Heart left ventricle (tissue), 16 donors: ENCODE results near the gene FRMD8. TPM values are rescaled to one million over a fixed set of nuclear protein-coding genes. Genes with fewer than 3 reads are reported as not detected.

Experiments used
- ATAC-seq, 4 donors: fragments of 200-7000 bp; cut with Tn5 transposase; one replicate each; pipeline ENCODE4 v1.9.1; 2020 to 2022; ENCODE audit warnings: moderate library complexity in 4 of 4, mild to moderate bottlenecking in 3 of 4, moderate number of reproducible peaks in 1 of 4
- DNase-seq, 5 donors: peaks; one replicate each; pipeline ENCODE4 v3.0.0-alpha.2; 2020
- H3K27ac ChIP-seq, 12 donors: fragments of 200-600 bp; sonication (generic) in 4 of 12; one replicate each; pipeline versions ENCODE4 v1.5.0 to v1.8.0; 2016 to 2022; ENCODE audit warnings: mild to moderate bottlenecking in 2 of 12
- H3K27me3 ChIP-seq, 9 donors: fragments of 200-600 bp; sonication (generic) in 2 of 9; one replicate each; pipeline versions ENCODE4 v1.5.1 to v1.8.0; 2016 to 2022; ENCODE audit warnings: mild to moderate bottlenecking in 3 of 9
- H3K36me3 ChIP-seq, 9 donors: fragments of 200-600 bp; sonication (generic) in 2 of 9; one replicate each; pipeline versions ENCODE4 v1.5.0 to v1.8.0; 2018 to 2022; ENCODE audit warnings: mild to moderate bottlenecking in 2 of 9
- H3K4me1 ChIP-seq, 12 donors: fragments of 200-600 bp; sonication (generic) in 4 of 12; one replicate each; pipeline versions ENCODE4 v1.5.0 to v1.8.0; 2016 to 2022; ENCODE audit warnings: mild to moderate bottlenecking in 3 of 12
- H3K4me3 ChIP-seq, 12 donors: fragments of 200-600 bp; sonication (generic) in 4 of 12; one replicate each; pipeline versions ENCODE4 v1.5.0 to v1.8.0; 2017 to 2022; ENCODE audit warnings: mild to moderate bottlenecking in 9 of 12, moderate library complexity in 4 of 12
- H3K9me3 ChIP-seq, 12 donors: fragments of 200-600 bp; sonication (generic) in 4 of 12; one replicate each; pipeline versions ENCODE4 v1.5.0 to v1.8.0; 2016 to 2022; ENCODE audit warnings: mild to moderate bottlenecking in 1 of 12
- CTCF ChIP-seq, 12 donors: fragments of 200-600 bp; sonication (generic) in 4 of 12; IDR thresholded peaks; one replicate each; pipeline versions ENCODE4 v1.5.0 to v1.8.0; 2018 to 2022; ENCODE audit warnings: antibody characterized with exemption in 12 of 12, mild to moderate bottlenecking in 5 of 12
- POLR2A ChIP-seq, 2 donors: fragments of 450-650 bp; IDR thresholded peaks; one replicate each; pipeline ENCODE4 v1.6.1; 2017; ENCODE audit warnings: antibody characterized with exemption in 2 of 2, mild to moderate bottlenecking in 2 of 2, moderate library complexity in 2 of 2
- WGBS, 4 donors: extraction: QIAGEN DNeasy Blood & Tissue Kit in 2 of 4; methylation state at CpG; one replicate each; pipeline versions ENCODE4 v1.1.5 to v1.1.7; 2013 to 2018; 5-methylcytosine and 5-hydroxymethylcytosine counted together
- intact Hi-C, 10 donors: fragments of 100-400 bp; cut with DNase I; formaldehyde crosslinking; loops; one replicate each; pipeline versions ENCODE4 v1.11.1 to v1.14.2; 2022
- polyA plus RNA-seq, 2 donors: library from polyadenylated mRNA; stranded (reverse); fragments of 200-250 nt; gene quantifications; one replicate each; pipeline ENCODE4 v1.2.3, GENCODE V29; 2013
- total RNA-seq, 9 donors: library from RNA; depleted of rRNA in 2 of 9; stranded (reverse); fragments of >200 nt in 2 of 9; fragmentation: NEBNext Ultra II Directional in 3 of 9; extraction: Animal tissue kit (Norgen Biotek cat#: 25700) in 3 of 9; gene quantifications; one replicate each; pipeline versions ENCODE4 v1.1.0 to v1.2.4, GENCODE V29; 2016 to 2023
- donor health status: ischemic (EF 13 %, LVEDD 7.1; RV severe dilation, severe dysfunction).
- donor health status: healthy with polysubstance abuse.
- donor health status: DM: no; HTN: yes; CAD: no.
- donor health status: DM: no; HTN: no; CAD: no.
- donor health status: ischemic (EF 25% LVEDD 6.9; RV normal size, moderate dysfunction).
- donor health status: ischemic (EF 25% LVEDD 5.7; RV mildly dilated, moderate dysfunction).
- donor health status: healthy.
- donor health status: DM: yes; HTN: yes; CAD: no.
- donor health status: ischemic (EF 35%, LVEDD 5.7; RV mildly dilated, moderate dysfunction).
- donor health status: nonischemic (EF 11% LVEDD 7.7; RV severe dilation, severe dysfunction).
- donor health status: DM: yes; HTN: yes; CAD: no.
- donor health status: PGD.
- donor health status: ischemic (EF 29% LVEDD 5.4; RV normal size, mild dysfunction).
- donor health status: nonischemic (EF 23%, LVEDD 6.1; RV moderate dilation, normal function).

Gene FRMD8
- total and polyA plus RNA-seq, 11 donors = 6.1 to 24.1 (median 11.3) TPM

GRCh38 chr11:65415499-65416340 is 29.3 kb downstream of the FRMD8 start:
- H3K27me3 ChIP-seq = no peaks in the 10 kb centered on the region
- H3K9me3 ChIP-seq = no peaks in the 10 kb centered on the region
- H3K36me3 ChIP-seq = peaks cover 0 to 31% (median 12%) of the 10 kb centered on the region in 9 donors
- WGBS, 4 donors = 47 to 63% (median 59%) methylated on average over 8 to 11 of the region's 11 CpGs
- ATAC-seq (no peak), DNase-seq (peak in 4 of 5 donors; percentile 18 to 65 (median 23))
- intact Hi-C loops = loop anchor here (1.0 to 10.0 kb wide), 10 partner anchors 33 to 95 kb away; partner anchors contain the start of gene SLC25A45 (in 4 of the 10)
- H3K4me3 ChIP-seq = peak overlapping the region in 10 of 12 donors; percentile 36 to 96 (median 88)
- TF ChIP-seq POLR2A (IDR thresholded peaks at IDR 0.05) = no peak
- TF ChIP-seq CTCF (IDR thresholded peaks at IDR 0.05) = no peak
- peaks cover 11 to 72% (median 58%) of the 10 kb centered on the region in 12 donors for H3K4me1 ChIP-seq
- peak overlapping the region; percentile 98 to 100 (median 100) for H3K27ac ChIP-seq

- H3K36me3 ChIP-seq = peaks cover 0 to 25% (median 6%) of the 10 kb centered on the region in 9 donors
- peak; percentile 93 to 97 (median 94) for DNase-seq
- H3K4me3 ChIP-seq = peak overlapping the region in 11 of 12 donors; percentile 35 to 96 (median 84)
- H3K4me1 ChIP-seq = peaks cover 11 to 78% (median 65%) of the 10 kb centered on the region in 12 donors
- H3K27ac ChIP-seq = peak overlapping the region; percentile 98 to 100 (median 100)
- ATAC-seq = peak; percentile 22 to 43 (median 38)
- H3K9me3 ChIP-seq = no peaks in the 10 kb centered on the region
- TF ChIP-seq CTCF (IDR thresholded peaks at IDR 0.05) (peak; percentile 95 to 99 (median 98)), POLR2A (IDR thresholded peaks at IDR 0.05) (peak in 1 of 2 donors; percentile 69)
- 1 to 8% (median 2%) methylated on average over 2 to 18 of the region's 18 CpGs for WGBS, 4 donors
- intact Hi-C loops = loop anchor here (1.0 to 10.0 kb wide), 10 partner anchors 34 to 94 kb away; partner anchors contain the start of gene SLC25A45 (in 4 of the 10)
- H3K27me3 ChIP-seq = no peaks in the 10 kb centered on the region
Measured at GRCh38 chr11:65416341-65416824, 29.9 kb downstream of the FRMD8 start.

- Histone ChIP-seq H3K27ac (peak overlapping the region; percentile 98 to 100 (median 100)), H3K27me3 (no peaks in the 10 kb centered on the region), H3K4me3 (peak overlapping the region in 11 of 12 donors; percentile 35 to 96 (median 84)), H3K9me3 (no peaks in the 10 kb centered on the region), H3K4me1 (peaks cover 11 to 80% (median 65%) of the 10 kb centered on the region in 12 donors), H3K36me3 (peaks cover 0 to 18% (median 0%) of the 10 kb centered on the region in 9 donors)
- intact Hi-C loops = loop anchor here (1.0 to 10.0 kb wide), 10 partner anchors 34 to 94 kb away; partner anchors contain the start of gene SLC25A45 (in 4 of the 10)
- no peak for TF ChIP-seq POLR2A (IDR thresholded peaks at IDR 0.05)
- TF ChIP-seq CTCF (IDR thresholded peaks at IDR 0.05) = no peak
- DNase-seq (peak; percentile 51 to 78 (median 69)), ATAC-seq (no peak)
- 17 to 20% (median 19%) methylated on average over 13 to 14 of the region's 14 CpGs for WGBS, 4 donors
Measured at GRCh38 chr11:65416841-65417701, 30.6 kb downstream of the FRMD8 start.
